Duodenal mucosa (tissue), 2 donors: ENCODE measurements around the gene BCAP31.

ENCODE experiments used
- H3K27ac ChIP-seq: one replicate; pipeline ENCODE4 v1.7.0; 2013; ENCODE audit warnings: low read depth, low read length
- H3K27me3 ChIP-seq, 2 donors: one replicate each; pipeline ENCODE4 v1.7.0; 2013; ENCODE audit warnings: low read length in 2 of 2, control low read depth in 1 of 2; ENCODE audit not compliant: insufficient read depth in 2 of 2, control insufficient read depth in 1 of 2
- H3K36me3 ChIP-seq, 2 donors: one replicate each; pipeline ENCODE4 v1.7.0; 2013; ENCODE audit warnings: low read length in 2 of 2, control low read depth in 1 of 2; ENCODE audit not compliant: insufficient read depth in 2 of 2, control insufficient read depth in 1 of 2
- H3K4me1 ChIP-seq, 2 donors: one replicate each; pipeline ENCODE4 v1.7.0; 2013; ENCODE audit warnings: low read length in 2 of 2, control low read depth in 1 of 2; ENCODE audit not compliant: insufficient read depth in 2 of 2, control insufficient read depth in 1 of 2
- H3K4me3 ChIP-seq, 2 donors: one replicate each; pipeline ENCODE4 v1.7.0; 2013; ENCODE audit warnings: low read length in 2 of 2, low read depth in 1 of 2
- H3K9ac ChIP-seq, 2 donors: one replicate each; pipeline ENCODE4 v1.7.0; 2013; ENCODE audit warnings: low read length in 2 of 2, low read depth in 1 of 2
- H3K9me3 ChIP-seq, 2 donors: one replicate each; pipeline ENCODE4 v1.7.0; 2013; ENCODE audit warnings: low read length in 2 of 2, control low read depth in 1 of 2; ENCODE audit not compliant: control insufficient read depth in 1 of 2

Gene BCAP31

DNA sequence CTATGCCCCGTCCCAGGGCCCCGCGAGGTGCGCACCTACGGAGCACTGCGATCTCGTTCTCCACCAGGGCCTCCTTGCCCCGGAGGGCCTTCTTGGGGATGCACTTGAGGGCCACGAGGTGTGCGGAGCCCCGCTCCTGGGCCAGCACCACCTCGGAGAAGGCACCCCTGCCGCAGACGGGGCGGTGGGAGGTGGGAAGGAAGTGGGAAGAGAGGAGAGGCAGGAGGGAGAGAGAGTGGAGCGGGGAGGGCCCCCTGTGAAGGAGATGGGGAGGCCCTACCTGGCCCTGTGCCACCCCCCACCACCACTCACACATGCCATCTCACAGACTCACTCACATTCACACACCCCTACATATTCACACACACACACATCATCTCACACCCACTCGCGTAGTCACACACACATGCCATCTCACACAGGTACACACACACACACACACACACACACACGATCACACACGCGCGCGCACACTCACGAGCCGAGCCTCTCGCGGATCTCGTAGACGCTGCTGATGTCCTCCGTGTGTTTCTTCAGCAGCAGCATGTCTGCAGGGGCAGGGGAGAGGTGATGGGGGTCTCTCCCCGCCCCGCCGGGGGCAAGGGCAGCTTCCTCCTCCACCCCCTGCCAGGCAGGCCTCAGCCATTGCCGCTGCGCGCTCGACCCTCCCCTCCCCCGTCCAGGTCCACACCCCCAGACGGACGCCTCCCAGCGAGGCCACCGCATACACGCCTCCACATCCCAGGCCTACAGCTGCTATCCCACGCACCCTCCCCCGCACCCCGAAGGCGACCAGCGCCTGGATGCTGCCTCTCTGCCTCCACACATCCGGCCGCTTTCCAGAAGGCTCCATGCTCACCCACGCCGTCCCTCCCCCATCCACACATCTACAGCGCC is 51.4 kb downstream of the BCAP31 start:
- Histone ChIP-seq H3K27ac (no peak overlapping the region), H3K4me3 (no peak overlapping the region), H3K9ac (no peak overlapping the region), H3K27me3 (peaks cover 10 to 14% of the 10 kb centered on the region in 2 donors), H3K9me3 (no peaks in the 10 kb centered on the region), H3K36me3 (no peaks in the 10 kb centered on the region), H3K4me1 (no peaks in the 10 kb centered on the region)

DNA sequence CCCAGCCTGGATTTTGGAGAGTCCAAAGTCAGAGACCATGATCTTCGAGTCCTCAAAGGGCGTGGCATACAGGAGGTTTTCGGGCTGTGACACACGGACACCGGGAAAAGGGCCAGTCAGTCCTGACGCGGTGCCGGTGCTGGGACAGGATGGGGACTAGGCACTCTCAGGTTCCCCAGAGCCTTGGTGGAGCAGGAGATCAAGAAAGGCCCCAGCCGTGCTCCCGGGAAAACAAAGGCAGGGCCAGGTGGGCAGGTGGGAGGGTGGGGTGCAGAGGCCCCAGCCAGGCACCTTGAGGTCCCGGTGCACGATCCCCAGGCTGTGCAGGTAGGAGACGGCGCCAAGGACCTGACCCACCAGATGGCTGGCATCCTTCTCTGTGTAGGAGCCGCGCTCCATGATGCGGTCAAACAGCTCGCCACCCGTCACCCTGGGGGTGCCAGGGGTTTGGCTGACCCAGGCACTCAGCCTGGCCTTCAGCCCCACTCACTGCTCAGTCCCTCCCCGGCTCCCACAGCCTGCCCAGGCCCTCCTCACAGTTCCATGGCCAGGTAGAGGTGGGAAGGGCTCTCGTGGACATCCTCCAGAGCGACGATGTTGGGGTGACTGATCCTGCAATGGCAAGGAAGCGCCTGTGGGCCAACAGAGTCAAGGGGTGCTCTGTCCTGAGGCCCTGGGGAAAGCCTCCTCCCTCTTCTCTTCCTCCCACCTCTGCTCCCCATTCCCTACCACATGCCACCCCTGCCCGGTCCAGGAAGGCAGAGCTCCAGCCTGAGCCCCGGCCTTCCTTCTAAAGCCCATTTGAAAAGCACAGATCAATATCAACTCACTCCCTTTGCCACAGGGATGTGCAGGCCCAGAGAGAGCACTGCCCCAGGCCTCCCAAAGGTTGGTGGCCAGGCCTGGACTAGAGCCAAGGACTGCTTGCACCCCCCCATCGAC is 52.3 kb downstream of the BCAP31 start:
- Histone ChIP-seq H3K27me3 (peaks cover 13 to 14% of the 10 kb centered on the region in 2 donors), H3K4me3 (no peak overlapping the region), H3K9ac (no peak overlapping the region), H3K36me3 (no peaks in the 10 kb centered on the region), H3K9me3 (no peaks in the 10 kb centered on the region), H3K4me1 (no peaks in the 10 kb centered on the region), H3K27ac (no peak overlapping the region)

DNA sequence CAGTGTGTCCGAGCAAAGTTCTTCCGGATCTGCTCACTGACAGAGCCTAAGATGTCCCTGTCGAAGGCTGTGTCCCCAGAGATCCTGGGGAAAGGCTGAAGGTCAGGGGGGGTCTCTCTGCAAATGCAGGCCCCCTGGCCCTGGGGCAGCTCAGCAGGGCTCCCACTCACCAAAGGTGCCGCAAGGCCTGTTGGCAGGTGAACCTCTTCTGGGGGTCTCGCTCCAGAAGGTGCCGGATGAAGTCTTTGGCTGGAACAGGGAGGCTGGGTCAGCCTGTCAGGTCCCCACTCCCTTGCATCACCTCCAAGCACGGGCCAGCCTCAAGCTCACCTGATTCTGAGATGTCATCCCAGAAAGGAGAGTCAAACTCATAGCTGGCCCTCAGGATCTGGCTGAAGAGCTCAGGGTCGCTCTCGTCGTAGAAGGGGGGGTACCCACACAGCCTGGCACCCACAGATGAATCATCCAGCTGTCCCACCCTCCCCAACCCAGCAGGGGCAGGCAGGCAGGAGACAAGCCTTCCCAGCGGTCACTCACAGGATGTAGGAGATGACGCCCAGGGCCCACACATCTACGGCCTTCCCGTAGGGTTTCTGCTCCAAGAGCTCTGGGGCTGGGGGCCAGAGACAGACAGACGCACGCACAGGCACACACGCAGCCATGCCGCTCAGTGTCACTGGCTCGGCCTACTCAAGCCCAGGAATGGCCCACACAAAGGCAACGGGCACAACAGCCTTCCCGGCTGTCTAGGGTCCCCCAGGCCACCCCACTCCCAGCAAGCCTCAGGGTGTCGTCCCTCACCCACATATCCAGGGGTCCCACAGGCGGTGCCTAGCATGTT is 53.2 kb downstream of the BCAP31 start:
- Histone ChIP-seq H3K27ac (no peak overlapping the region), H3K9me3 (no peaks in the 10 kb centered on the region), H3K4me1 (no peaks in the 10 kb centered on the region), H3K9ac (no peak overlapping the region), H3K27me3 (peaks cover 13 to 14% of the 10 kb centered on the region in 2 donors), H3K4me3 (no peak overlapping the region), H3K36me3 (no peaks in the 10 kb centered on the region)

DNA sequence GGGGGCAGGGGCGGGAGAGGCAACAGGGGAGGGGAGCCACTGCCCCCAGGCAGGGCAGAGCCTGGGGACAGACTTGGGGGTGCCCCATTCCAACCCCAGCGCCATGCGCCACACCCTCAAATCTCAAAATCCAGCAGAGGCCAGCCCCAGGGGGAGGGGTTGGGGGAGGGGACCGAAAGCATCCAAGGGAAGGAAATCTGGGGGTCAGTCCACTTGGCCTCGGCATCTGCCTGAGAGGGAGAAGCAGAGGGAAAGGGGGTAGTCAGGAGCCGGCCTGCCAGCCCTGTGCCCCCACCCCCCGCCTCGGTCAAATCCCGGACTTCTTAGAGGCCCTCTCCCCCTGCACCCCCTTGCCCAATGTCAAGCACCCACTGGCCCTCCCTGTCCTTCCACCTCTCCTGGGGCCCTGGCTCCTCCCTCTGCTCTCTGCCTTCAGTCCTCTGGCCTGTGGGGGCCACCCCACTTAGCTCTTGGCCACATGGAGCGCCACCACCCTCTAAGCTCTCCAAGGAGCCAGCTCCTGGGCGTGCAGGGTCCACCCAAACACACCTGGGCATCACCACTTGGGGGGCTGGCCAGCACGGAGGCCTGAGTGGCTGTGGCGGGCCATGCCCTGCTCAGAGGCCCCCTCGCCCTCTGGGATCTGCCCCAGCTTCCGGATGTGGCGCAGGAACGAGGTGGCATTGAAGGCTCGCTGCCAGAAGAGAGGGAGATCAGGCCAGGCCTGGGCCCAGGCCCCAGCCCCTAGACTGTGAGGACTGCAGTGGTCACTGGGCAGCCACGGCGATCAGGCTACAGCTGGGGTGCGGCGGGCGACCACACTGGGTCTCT is 54.1 kb downstream of the BCAP31 start:
- Histone ChIP-seq H3K27ac (no peak overlapping the region), H3K9ac (no peak overlapping the region)

DNA sequence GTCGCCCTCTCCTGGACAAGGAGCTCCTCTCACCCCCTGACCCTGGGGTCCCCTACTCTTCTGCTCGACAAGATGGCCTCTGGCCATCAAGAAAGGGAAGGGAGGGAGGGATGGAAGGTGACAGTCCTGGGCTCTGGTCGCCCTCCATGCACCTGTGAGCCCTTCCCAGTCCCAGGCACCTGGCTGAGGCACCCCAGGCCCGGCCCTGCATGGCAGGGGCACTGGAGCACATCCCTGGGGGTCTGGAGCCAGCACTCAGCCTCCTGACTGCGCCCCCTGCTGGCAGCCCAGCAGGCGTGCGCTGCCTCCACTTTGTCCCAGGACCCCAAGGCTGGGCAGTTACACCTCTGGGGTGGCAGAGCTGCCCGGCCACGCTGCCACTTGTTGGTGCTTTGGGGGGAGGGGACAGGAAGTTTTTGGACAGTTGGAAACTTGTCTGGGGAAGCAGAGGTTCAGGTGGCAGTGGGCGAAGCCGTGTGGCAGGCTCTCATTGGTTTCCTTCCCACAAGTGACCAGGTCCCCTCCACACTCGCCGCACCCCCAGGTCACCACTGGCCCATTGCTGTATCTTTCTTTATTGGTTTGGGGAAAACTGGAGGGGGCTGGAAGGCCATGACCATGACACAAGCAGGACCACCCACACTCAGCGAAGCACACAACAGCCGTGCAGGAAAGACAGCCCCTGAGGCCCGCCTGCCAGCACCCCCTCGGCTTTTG is 54.9 kb downstream of the BCAP31 start:
- Histone ChIP-seq H3K9me3 (no peaks in the 10 kb centered on the region), H3K9ac (no peak overlapping the region), H3K27ac (no peak overlapping the region), H3K27me3 (peaks cover 10 to 11% of the 10 kb centered on the region in 2 donors), H3K4me1 (no peaks in the 10 kb centered on the region), H3K36me3 (no peaks in the 10 kb centered on the region), H3K4me3 (no peak overlapping the region)

More for the DNA sequence above, 54.1 kb downstream of the BCAP31 start:
- no peak overlapping the region for H3K4me3 ChIP-seq
- no peaks in the 10 kb centered on the region for H3K4me1 ChIP-seq
- peaks cover 13 to 14% of the 10 kb centered on the region in 2 donors for H3K27me3 ChIP-seq
- no peaks in the 10 kb centered on the region for H3K36me3 ChIP-seq
- H3K9me3 ChIP-seq = no peaks in the 10 kb centered on the region

DNA sequence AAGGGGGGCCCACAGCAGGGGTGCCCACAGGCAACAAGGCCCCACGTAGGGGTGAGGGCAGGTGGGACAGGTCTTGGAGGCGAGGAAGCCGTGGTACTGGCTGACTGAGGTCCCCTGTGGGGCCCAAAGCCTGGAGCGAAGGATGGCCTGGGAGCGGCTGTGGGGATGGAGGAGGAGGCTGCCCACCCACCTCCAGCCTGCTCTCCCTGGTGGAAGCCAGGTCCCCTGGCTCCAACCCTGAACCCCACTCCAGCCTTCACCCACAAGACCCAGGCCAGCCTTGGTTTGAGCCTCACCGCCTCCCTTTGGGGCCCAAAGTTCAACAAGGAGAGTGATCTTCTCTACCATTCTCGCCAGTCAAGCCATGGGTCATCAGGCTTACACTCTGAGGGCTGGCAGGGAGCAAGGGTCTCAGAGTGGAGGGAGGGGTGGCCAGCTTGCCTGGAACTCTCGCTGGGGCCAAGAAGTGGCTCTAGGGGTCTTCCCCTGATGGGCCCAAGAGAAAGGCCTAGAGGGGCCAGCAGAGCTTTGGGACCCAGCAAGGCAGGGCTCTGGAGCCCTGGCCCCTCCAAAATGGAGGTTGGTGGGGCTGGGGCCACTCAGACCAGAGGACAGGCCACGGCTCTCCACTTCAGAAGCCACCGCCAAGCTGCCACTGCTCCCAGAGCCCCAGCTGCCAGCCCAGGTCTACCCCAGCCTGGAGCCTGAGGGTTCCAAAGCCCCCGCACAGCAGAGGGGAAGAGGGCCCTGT is 55.6 kb downstream of the BCAP31 start:
- Histone ChIP-seq H3K27ac (no peak overlapping the region), H3K9me3 (no peaks in the 10 kb centered on the region), H3K27me3 (peaks cover 6 to 8% of the 10 kb centered on the region in 2 donors), H3K4me1 (no peaks in the 10 kb centered on the region), H3K36me3 (no peaks in the 10 kb centered on the region), H3K9ac (no peak overlapping the region), H3K4me3 (no peak overlapping the region)

DNA sequence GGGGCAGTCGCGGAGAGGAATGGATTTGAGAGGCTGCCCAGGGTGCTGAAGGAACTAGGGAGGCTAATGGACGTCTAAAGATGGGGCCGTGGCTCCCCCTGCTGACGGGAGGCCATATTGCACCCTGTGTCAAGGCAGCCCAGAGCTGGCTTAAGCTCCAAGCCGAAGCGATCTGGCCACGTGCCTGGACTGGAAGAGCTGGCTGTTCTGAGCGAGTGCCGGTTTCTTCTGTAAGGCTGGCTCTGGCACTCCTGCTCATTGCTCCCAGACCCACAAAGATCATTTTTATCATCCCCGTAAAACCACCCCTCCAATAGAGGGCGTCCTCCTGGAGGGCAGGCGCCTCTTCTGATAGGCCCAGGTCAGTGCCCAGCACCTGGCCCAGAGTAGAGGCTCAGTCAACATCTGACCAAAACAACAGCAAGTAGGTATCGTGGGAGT is 56.2 kb downstream of the BCAP31 start:
- H3K27ac ChIP-seq = no peak overlapping the region
- peaks cover 6 to 7% of the 10 kb centered on the region in 2 donors for H3K27me3 ChIP-seq

DNA sequence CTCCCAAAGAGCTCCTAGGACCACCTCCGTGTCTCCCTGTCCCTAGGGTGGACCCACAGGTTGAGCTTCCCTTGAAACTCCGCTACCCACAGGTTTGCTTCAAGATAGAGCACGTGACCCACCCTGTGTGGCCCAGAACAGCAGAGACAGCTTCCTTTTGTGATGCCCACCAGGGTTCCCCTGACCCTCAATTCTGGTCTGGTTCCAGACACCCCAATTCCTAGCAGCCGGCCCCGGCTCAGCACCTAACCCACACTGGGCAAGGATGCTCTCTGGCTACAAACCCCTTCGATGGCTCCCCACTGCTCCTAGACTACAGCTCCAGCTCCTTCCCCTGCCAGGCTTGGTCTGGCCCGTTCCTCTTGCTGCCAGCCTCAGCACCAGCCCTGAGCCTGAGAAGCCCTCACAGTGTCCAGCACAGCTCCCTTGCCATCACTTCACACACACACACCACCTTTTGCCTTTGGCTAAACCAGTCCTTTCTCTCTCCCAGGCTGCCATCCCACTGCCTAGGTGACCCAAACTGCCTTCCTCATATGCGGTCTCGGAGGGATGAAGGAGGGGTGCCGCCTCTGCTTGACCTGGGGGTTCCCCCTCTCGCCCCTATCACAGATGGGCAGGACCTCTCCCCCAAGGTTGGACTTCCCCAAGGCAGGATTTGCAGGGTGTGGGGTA is 56.8 kb downstream of the BCAP31 start:
- no peak overlapping the region for H3K27ac ChIP-seq
- no peaks in the 10 kb centered on the region for H3K9me3 ChIP-seq
- H3K36me3 ChIP-seq = no peaks in the 10 kb centered on the region
- H3K4me1 ChIP-seq = no peaks in the 10 kb centered on the region
- H3K27me3 ChIP-seq = peaks cover 1 to 6% of the 10 kb centered on the region in 2 donors
- H3K4me3 ChIP-seq = no peak overlapping the region
- H3K9ac ChIP-seq = no peak overlapping the region

More for the DNA sequence above, 56.2 kb downstream of the BCAP31 start:
- H3K9me3 ChIP-seq = no peaks in the 10 kb centered on the region
- H3K4me1 ChIP-seq = no peaks in the 10 kb centered on the region
- no peak overlapping the region for H3K4me3 ChIP-seq
- H3K9ac ChIP-seq = no peak overlapping the region
- no peaks in the 10 kb centered on the region for H3K36me3 ChIP-seq
